Skin epidermis (tissue), 12 donors: ENCODE data around the gene DTX4.

Experiments
- H3K27ac ChIP-seq, 21 experiments: fragments of 200-600 bp; sonication (generic) in 11 of 21; one replicate each; pipeline ENCODE4 v1.5.0; 2020; ENCODE audit warnings: mild to moderate bottlenecking in 3 of 21, inconsistent platforms in 2 of 21, moderate library complexity in 2 of 21
- H3K4me3 ChIP-seq, 7 experiments: fragments of 200-600 bp; sonication (generic) in 2 of 7; one replicate each; pipeline ENCODE4 v1.5.0; 2020; ENCODE audit warnings: inconsistent platforms in 2 of 7, mild to moderate bottlenecking in 2 of 7, moderate library complexity in 1 of 7

The DTX4 gene

DNA sequence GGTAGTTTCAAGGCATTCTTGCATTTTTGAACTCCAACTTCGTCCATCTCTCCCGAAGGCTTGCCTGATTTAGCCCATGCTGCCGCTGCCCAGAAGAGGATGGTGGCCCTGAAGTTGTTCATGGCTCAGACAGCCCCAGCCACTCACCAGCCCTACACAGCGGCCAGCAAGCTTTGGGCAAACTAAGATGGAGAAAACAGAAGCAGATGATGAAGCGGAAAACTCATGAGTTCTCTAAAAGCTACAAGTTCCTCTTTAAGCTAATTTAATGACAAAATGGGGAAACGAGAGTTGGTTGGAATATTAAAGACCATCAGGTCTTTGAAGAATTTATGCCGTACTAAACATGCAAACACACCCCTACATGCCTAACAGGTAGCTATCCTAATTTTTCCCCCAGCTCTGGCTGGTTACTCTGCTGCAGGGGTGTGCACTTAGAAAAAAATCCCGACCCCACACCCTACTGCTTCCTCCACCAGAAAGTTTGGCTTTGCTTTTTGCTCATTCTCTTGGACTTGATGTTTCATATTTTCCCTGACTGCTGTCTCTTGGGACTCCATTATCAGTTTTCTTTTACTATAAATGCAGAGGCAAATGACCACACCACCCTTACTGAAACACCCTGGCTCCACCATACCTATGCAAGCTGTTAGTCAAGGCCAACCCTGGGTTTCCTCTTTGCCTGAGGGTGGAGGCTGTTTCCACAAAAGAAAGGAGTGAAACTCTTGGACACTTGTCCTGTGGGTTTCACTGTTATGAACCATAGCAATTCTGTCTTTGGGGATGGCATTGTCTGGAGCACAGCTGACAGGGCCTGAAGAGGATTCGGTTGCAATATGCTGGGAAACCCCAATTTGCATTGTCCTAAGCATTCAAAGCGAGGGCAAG lies 41.1 kb downstream of the DTX4 start, which contains the start of gene MPEG1:
Gene MPEG1 (minus strand): TSS at position 184 of the 888 bp plus-strand sequence. CDS start 62 bp downstream, at position 122.
- peak within 1 kb of the TSS in 11 of 21 experiments; percentile 3 to 79 (median 45) for H3K27ac ChIP-seq
- H3K4me3 ChIP-seq: peak within 1 kb of the TSS in 6 of 7 experiments; percentile 3 to 33 (median 26)

DNA sequence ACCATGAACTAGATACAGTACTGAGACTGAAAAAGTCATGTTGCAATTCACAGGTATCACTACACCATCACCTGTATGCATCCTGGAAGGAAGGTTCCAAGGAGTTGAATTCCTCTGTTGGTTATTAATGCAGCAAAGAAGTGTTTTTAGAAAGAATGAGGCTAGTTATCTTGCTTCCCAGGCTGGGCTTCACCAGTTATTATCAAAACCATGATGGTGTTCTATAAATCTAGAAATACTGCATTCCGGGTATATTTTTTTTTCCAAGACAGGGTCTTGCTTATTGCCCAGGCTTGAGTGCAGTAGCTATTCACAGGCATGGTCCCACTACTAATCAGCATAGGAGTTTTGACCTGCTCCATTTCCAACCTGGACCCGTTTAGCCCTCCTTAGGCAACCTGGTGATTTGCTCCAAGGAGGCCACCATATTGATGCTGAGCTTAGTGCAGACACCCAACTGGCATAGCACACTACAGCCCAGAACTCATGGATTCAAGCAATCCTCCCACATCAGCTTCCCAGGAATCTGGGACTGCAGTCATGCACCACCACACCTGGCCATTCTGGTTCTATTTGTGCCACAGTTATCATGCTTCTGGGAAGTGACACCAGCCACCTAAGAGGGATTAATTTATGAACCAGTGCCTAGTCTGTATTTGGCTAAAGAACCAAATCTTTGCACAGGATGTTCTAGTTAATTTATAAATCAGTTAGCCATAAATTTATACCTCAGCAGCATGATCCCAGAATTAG lies 42.4 kb downstream of the DTX4 start:
- H3K4me3 ChIP-seq: no peak overlapping the region
- H3K27ac ChIP-seq: peak overlapping the region in 1 of 21 experiments; percentile 32

DNA sequence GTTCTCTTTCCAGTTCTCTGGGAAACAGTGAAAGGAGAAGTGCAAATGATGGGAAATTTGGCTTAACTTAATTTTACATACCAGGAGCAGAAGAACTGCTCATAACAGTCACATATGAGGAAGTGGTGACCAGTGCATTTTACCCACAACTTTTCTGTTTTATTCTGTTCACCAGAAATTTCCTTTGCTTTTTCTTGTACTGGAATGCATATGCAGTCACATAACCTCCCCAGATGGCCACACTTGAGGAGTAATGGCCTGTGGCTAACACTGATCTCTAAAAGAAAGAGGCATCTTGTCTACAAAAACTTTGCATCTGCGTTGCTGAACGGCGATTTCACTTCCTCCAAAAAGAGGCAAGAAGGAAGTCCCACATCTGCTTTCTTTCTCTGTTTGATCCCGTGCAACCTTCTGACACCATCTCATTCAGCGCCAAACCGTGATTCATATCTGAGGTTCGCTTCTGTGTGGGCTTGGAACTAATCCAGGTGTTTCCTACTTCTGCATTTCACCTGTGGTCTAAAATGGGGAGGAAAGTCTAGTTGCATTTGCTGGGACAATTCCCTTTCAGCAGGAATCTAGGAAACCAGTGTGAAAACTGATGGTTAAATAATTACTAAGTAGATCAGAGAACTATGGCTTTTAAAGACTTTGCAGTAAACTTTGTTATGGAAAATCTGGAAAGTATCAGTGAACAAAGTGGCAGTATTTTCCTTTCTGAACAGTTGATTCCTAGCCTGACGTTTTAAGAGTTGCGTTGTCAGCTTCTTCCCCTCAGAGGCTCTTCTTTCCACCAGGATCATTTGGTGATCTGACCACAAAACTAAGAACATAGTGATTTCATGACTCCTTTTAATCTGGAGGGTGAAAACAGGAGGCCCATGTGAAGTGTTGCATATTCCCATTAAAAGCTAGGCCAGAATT lies 45.0 kb downstream of the DTX4 start:
- H3K4me3 ChIP-seq: no peak overlapping the region
- peak overlapping the region in 20 of 21 experiments; percentile 12 to 75 (median 56) for H3K27ac ChIP-seq

DNA sequence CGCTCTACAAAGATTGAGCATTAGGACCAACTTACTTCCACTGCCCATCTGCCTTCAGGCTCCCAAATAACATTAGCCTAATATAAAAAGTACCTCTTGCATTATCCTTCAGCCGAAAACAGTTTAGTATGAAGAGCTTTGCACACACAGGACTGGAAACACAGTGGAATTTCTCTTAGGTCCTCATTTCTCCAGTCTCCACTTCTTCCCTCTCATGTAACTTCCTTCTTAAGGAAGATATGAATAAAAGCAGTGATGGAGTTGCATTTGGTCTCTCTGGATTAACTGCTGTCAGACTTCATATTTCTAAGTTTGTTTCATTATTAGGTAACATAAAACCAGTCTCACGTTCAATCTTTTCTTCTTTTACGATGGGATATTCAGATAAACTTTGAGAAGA lies 46.4 kb downstream of the DTX4 start:
- Histone ChIP-seq H3K4me3 (no peak overlapping the region), H3K27ac (peak overlapping the region in 13 of 21 experiments; percentile 27 to 75 (median 63))

DNA sequence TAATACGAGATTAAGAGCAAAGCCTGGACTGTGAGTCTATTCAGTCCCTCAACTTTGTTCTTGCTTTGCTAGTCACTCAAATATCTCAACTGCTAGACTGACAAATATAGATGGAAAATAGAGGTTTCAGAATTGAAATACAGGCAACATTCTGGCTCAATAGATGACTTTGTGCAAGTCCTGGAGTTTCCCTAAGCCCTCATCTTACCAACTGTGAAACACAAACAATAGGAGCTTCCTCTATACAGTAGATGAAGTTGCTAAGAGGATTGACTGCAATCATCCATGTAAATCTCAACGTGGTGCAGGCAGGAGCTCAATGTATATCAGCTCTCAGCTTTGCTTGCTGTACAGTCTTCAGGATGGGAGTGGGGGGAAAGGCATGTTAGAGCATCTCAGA lies 47.0 kb downstream of the DTX4 start:
- Histone ChIP-seq H3K4me3 (no peak overlapping the region), H3K27ac (peak overlapping the region in 1 of 21 experiments; percentile 75)

DNA sequence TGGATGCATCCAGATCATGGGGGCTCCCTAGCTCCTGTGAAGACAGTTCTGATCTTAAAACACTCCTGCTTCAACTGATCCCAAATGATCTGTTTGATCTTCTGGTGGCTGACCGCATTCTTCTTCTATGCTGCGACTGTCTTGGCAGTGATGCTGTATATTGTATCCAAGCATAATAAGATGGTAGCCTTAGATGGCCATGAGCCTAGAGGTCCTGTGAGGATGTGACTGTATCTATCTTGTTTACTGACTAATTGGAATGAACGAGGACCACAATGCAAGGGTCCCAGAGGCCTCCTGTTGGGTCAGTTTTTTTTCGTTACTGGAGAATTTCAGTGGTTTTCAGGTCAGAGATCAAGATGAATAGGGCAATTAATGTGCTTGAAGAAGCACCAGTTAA lies 47.9 kb downstream of the DTX4 start:
- Histone ChIP-seq H3K27ac (peak overlapping the region in 1 of 21 experiments; percentile 32), H3K4me3 (no peak overlapping the region)

DNA sequence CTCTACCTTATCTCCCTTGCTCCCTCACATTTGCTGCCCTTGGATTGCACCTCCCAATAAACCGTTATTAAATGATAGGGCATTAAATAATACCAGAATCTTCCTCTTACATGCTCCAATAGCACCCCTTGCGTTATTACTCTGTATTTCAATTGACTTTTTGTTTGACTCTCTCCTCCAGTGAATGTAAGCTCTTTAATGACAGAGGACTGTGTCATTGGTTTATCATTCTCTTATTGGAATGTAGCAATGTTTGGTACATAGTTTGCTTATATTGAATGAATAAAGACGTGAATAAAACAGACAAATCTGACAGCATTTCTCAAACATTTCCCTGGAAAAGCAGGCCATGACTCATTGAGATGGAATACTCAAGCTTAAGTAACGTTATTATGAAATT lies 49.5 kb downstream of the DTX4 start:
- Histone ChIP-seq H3K4me3 (no peak overlapping the region), H3K27ac (peak overlapping the region in 6 of 21 experiments; percentile 21 to 64 (median 56))

DNA sequence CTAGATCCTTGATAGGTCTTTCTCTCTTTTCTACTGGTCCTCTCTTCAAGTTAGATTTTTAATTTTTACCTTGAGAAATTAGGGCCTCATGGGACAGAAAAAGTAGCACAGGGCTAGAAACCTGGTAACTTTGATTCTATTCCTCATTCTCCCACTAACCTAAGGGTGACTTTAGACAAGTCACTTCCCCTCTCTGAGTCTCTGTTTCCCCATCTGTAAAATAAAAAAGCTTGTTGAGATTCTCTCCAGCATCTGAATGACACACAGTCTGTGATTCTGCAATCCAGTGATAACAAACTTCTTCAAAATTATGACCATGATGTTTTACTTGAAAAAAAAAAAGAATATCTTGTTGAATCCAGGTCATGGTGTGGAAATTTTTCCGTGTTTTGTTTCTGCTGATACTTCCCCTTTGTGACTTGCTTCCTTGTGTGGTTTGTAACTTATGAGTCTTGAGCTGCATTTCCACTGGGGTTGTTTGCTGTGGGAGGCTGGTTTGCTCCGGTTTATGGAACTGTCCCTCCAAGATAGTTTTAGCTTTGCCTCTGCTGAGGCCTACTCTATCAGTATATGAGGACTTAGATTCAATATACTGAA lies 50.6 kb downstream of the DTX4 start:
- peak overlapping the region in 15 of 21 experiments; percentile 0 to 77 (median 53) for H3K27ac ChIP-seq
- no peak overlapping the region for H3K4me3 ChIP-seq

DNA sequence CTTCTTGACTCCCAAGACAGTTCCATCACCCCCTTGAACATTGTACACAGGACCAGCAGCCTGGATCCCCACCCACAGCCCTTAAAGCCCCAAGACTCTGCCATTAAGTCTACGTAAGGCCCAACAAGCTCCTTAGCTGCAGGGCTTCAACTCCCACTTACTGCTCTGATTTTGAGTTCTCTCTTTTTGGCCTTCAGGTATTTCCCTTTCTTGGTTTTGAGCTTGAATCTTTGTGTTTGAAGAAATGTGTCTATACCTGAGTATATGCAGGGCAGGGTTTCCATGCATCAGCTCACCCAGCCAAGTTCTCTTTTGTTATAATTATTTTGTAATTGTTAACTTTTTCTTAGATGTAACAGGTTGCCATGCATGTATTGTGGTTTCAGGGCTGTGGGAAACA lies 51.2 kb downstream of the DTX4 start:
- Histone ChIP-seq H3K4me3 (no peak overlapping the region), H3K27ac (peak overlapping the region in 16 of 21 experiments; percentile 6 to 77 (median 48))

DNA sequence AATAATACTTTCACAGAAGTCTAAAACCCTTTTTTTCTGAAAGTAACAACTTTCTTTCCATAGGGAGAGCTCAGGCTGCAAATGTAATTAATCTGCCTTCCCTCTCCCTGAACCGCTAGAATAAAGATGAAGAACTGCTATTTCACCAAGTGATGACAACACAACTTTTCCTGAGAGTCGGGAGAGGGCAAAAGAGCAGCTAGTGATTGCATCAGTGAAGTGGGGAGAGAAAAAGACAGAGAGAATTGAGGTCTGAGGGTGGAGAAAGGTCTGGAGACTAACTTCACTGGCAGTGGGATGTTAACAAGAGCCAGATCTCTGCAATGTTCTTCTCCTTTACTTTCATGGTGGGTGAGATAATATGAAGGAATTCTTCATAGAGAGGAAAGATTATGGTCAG lies 51.7 kb downstream of the DTX4 start:
- peak overlapping the region in 19 of 21 experiments; percentile 6 to 77 (median 53) for H3K27ac ChIP-seq
- no peak overlapping the region for H3K4me3 ChIP-seq

DNA sequence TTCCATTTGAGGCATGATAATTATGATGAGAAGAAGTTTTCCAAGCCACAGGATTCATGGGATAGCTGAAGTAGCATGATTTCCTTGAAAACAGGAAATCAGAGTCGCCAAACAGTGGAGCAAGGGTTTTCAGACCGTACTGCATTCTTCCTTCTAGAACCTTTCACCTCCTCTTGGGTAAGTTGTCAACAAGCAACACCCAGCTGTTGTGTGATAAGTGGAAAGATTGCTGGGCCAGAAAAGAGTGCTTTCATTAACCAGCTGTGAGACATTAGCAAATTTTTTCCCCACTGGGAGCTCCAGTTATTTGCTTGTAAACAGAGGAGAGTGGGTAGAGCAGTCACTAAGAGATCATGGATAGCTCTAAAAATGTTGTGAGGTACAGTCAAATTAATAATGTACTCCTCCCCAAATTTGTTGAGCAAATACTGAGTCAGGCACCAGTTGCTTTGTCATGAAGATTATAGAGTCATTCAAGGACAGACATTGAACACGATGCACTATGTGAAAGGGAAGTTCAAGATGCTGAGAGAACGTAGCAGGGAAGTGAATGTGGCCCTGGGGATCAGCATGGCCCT lies 52.5 kb downstream of the DTX4 start:
- Histone ChIP-seq H3K4me3 (no peak overlapping the region), H3K27ac (peak overlapping the region in 18 of 21 experiments; percentile 6 to 77 (median 54))

DNA sequence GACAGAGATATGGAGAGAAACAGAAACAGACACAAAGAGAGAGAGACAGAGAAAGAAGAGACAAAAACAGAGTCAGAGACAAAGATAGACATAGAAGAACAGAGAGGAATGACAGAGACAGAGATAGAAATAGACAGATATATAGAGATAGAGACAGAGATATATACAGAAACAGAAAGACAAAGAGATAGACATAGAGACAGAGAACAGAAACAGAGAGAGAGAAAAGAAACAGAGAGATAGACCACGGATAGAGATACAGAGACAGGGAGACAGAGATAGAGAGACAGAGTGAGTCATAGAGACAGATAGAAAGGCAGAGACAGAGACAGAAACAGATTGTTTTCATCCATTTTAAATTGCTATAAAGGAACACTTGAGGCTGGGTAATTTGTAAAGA lies 53.1 kb downstream of the DTX4 start:
- H3K4me3 ChIP-seq: no peak overlapping the region
- H3K27ac ChIP-seq: peak overlapping the region in 11 of 21 experiments; percentile 21 to 77 (median 67)

DNA sequence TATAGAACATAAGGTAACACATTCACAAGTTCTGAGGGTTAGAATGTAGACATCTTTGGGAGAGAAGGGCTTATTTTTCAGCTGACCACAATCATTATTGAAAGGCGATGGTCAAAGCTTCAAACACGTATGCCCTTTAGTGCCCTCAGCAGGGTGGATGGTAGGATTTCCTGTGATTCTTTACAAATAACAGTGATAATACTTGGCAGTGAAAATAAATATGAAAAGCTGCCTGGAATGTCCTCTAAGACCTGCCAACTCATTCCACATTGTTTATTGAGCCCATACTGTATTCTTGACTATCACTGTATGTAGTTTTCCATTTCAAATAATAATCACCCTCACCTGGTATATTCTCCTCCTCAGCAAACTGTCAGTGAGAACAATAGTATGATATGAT lies 54.5 kb downstream of the DTX4 start:
- no peak overlapping the region for H3K4me3 ChIP-seq

DNA sequence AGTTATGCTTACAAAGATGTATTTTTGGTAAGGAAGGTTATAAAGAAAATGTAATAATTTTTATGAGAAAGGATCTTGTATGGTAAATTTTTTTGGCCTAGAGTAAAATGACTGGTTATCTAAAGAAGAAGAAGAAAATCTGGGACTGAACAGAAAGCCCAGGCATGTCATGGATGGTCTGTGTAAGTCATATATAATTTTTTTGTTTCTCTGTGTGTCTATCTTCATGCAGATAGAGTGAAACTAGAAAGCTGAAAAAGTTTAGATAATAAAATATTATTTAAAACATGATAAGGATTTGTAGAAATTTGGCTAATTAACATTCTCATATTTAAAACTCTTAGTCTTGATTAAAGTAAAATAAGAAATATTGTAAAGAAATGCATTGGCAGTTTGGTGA lies 68.4 kb downstream of the DTX4 start:
- Histone ChIP-seq H3K27ac (no peak overlapping the region), H3K4me3 (no peak overlapping the region)

More for the DNA sequence above, 54.5 kb downstream of the DTX4 start:
- H3K27ac ChIP-seq: peak overlapping the region in 1 of 21 experiments; percentile 39

DNA sequence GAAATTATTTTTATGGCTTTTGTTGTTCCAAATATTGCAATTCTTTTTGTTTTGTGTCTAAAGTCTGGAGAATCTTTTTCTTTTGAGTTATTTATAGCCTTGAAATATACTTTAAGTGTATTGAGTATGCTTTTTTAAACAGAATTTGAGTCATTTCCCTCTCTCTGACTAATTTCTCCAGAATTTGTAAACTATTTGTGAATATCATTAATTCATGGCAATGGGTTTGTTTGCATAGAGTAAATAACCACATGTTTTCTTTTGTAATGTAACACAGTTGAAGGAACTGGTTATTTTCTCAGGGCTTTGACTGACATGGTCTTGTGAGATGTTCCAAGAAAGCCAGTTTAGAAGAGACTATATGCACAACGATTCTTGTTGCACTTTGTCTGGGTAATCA lies 71.7 kb downstream of the DTX4 start:
- Histone ChIP-seq H3K4me3 (no peak overlapping the region), H3K27ac (no peak overlapping the region)

DNA sequence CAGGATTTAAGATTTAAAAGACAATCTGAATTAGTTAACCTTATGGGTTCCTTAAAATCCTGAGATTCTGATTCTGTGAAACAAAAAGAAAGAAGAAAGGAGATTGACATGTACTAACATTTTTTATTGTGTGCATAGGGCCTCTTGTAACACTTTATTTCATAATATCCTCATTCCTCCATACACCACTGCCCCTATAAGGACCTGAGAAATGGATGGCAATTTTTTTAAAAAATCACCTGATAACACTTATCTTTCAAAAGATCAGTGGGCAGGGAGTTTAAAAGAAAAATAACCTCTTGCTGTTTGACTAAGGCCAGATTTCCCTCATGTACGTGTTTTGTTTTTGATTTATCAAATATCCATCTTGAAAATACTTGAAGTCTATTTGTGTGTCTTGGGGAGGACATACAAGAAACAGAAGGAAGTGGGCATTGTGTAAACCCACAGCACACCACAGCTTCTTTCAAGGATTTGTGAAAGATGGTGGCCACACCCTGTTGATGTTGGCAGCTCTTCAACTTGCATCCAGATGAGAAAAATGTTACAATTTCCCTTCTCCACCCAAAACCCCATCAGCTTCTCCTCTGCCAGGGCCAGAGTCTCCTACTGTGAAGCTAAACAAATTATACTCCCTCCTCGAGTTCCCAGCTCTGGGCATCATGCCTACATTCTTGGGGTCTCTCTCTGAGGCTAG lies 75.7 kb downstream of the DTX4 start:
- no peak overlapping the region for H3K4me3 ChIP-seq
- peak overlapping the region in 4 of 21 experiments; percentile 1 to 58 (median 24) for H3K27ac ChIP-seq

DNA sequence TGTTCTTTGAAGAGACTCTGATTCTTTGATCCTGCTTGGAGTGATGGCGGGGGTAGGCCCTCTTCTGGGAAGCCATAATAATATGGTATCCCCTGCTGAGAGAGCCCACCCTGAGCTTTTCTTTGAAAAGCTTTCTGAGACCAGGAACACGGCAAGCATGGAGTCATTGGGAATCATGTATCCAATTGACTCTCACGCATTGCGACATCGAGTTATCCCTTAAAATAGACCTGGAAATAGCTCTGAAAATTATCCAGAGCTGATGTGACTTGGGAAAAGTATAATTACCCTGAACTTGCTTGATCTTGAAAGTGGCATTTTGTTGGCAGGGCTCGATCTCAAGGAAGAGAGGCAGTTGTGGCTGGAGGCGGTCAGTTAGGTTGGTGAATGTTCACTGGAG lies 77.6 kb downstream of the DTX4 start:
- Histone ChIP-seq H3K27ac (no peak overlapping the region), H3K4me3 (no peak overlapping the region)

DNA sequence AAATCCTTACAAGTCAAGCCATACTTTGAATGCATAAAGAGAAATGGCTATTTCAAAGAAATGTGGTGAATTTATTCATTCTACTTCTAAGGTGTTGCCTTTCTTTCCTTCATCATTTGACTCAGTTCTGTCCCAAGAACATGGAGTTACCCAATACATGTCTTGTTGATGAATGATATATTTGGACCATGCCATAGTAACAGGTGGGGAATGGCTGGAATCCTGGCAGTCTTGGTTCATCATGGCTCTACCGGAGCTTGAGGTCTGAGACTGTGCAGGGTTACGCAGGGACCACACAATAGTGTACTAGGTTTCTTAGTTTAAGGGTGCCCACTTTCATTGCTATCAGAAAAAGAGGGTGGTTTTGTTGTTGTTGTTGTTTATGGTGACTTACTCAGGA lies 81.1 kb downstream of the DTX4 start:
- no peak overlapping the region for H3K4me3 ChIP-seq
- no peak overlapping the region for H3K27ac ChIP-seq
